A673 (cell line): Measurements from ENCODE around the gene CLDN34. TPM values are rescaled to one million over a fixed set of nuclear protein-coding genes. Genes with fewer than 3 reads are reported as not detected.
A peak's percentile ranks its signal among the peaks of the same experiment; 100 is the strongest.

Experiments used
- BruUV-seq: library from RNA; stranded (reverse); fragments of 400-500 nt; replicated peaks from 2 replicates; lab custom pipeline; 2021; lab: Mats Ljungman, UMichigan
- CTCF ChIA-PET: fragments of 300-600 bp; sonication (Branson Sonifier 250); formaldehyde crosslinking; loops from one replicate; lab custom pipeline; 2022; ENCODE audit warnings: antibody characterized with exemption; lab: Charles Lee
- POLR2A ChIA-PET: fragments of 300-600 bp; sonication (Branson Sonifier 250); formaldehyde crosslinking; loops from one replicate; lab custom pipeline; 2022; ENCODE audit warnings: antibody characterized with exemption; ENCODE audit not compliant: low non-redundant PET; lab: Charles Lee
- DNase-seq: peaks from one replicate; pipeline ENCODE4 v3.0.0-alpha.2; 2015; ENCODE audit warnings: low spot score
- H3K27ac ChIP-seq: fragments of 200-600 bp; sonication (generic); 2 replicates; pipeline ENCODE4 v1.5.1; 2016; ENCODE audit warnings: mixed run types, low read depth, mild to moderate bottlenecking, mixed read lengths, antibody characterized with exemption, low read length; ENCODE audit not compliant: poor library complexity, severe bottlenecking
- H3K27me3 ChIP-seq: fragments of 200-600 bp; sonication (generic); replicated peaks from 2 replicates; pipeline ENCODE4 v1.6.1; 2017; ENCODE audit warnings: mixed run types, low read depth, mild to moderate bottlenecking, mixed read lengths, antibody characterized with exemption, low read length; ENCODE audit not compliant: insufficient read depth, poor library complexity
- H3K36me3 ChIP-seq: fragments of 200-600 bp; sonication (generic); 2 replicates; pipeline ENCODE4 v1.6.1; 2016; ENCODE audit warnings: mixed run types, mild to moderate bottlenecking, mixed read lengths, antibody characterized with exemption, low read length; ENCODE audit not compliant: insufficient read depth, poor library complexity, severe bottlenecking
- H3K4me1 ChIP-seq: fragments of 200-600 bp; sonication (generic); 2 replicates; pipeline ENCODE4 v1.6.1; 2017; ENCODE audit warnings: mixed run types, mild to moderate bottlenecking, mixed read lengths, antibody characterized with exemption, low read length; ENCODE audit not compliant: insufficient read depth, poor library complexity, severe bottlenecking
- H3K4me3 ChIP-seq: fragments of 200-600 bp; sonication (generic); 2 replicates; pipeline ENCODE4 v1.5.1; 2016; ENCODE audit warnings: low read depth, mixed run types, mild to moderate bottlenecking, mixed read lengths, low read length; ENCODE audit not compliant: poor library complexity, severe bottlenecking
- H3K9me3 ChIP-seq: fragments of 200-600 bp; sonication (generic); 2 replicates; pipeline ENCODE4 v1.6.1; 2016; ENCODE audit warnings: mixed run types, low read depth, mild to moderate bottlenecking, mixed read lengths, antibody characterized with exemption, low read length; ENCODE audit not compliant: poor library complexity, severe bottlenecking
- CTCF ChIP-seq: fragments of 300-800, 200-600 bp; sonication (generic); conservative IDR thresholded peaks from 2 replicates; pipeline ENCODE4 v1.5.1; 2017; ENCODE audit warnings: low read depth, mild to moderate bottlenecking, antibody characterized with exemption, low read length, moderate library complexity, mixed read lengths
- EZH2 ChIP-seq: fragments of 200-600 bp; sonication (generic); IDR thresholded peaks from 2 replicates; pipeline ENCODE4 v1.6.1; 2017; ENCODE audit warnings: borderline replicate concordance, low read depth, mild to moderate bottlenecking, mixed read lengths, antibody characterized with exemption, low read length; ENCODE audit not compliant: poor library complexity, severe bottlenecking
- intact Hi-C: fragments of 100-400 bp; cut with micrococcal nuclease; formaldehyde crosslinking; loops from one replicate; pipeline ENCODE4 v1.10.0; 2022; ENCODE audit not compliant: unreplicated experiment
- total RNA-seq: library from RNA; stranded (reverse); gene quantifications from 2 replicates; pipeline ENCODE4 v1.2.3, GENCODE V29; 2021

Gene CLDN34
- total RNA-seq, 1 experiment from 2014 or later, result not detected

- TF ChIP-seq EZH2, result no peak
- TF ChIP-seq CTCF, result no peak
- Histone ChIP-seq H3K36me3 (no peaks in the 10 kb centered on the region), H3K9me3 (no peaks in the 10 kb centered on the region), H3K4me3 (no peak overlapping the region), H3K4me1 (peaks cover 34% of the 10 kb centered on the region), H3K27me3 (no peaks in the 10 kb centered on the region), H3K27ac (no peak overlapping the region)
- ChIA-PET POLR2A (no interaction called here), CTCF (no interaction called here)
- DNase-seq, result no peak
- intact Hi-C loops, result no loop called here
- no TSS peak for BruUV-seq
These were observed 41.4 kb downstream of the CLDN34 start for GRCh38 chrX:10008483-10009056.

GRCh38 chrX:10009741-10010140, 42.6 kb downstream of the CLDN34 start:
- POLR2A ChIA-PET, result no interaction called here
- no TSS peak for BruUV-seq
- peaks cover 34% of the 10 kb centered on the region for H3K4me1 ChIP-seq
- peak overlapping the region; percentile 75 for H3K27ac ChIP-seq
- H3K27me3 ChIP-seq, result no peaks in the 10 kb centered on the region
- intact Hi-C loops, result no loop called here
- H3K4me3 ChIP-seq, result no peak overlapping the region
- no peaks in the 10 kb centered on the region for H3K36me3 ChIP-seq
- CTCF ChIA-PET, result no interaction called here
- H3K9me3 ChIP-seq, result no peaks in the 10 kb centered on the region
- TF ChIP-seq EZH2 (no peak), CTCF (no peak)
- DNase-seq, result peak; percentile 26

- Histone ChIP-seq H3K36me3 (no peaks in the 10 kb centered on the region), H3K4me1 (peaks cover 34% of the 10 kb centered on the region), H3K27me3 (no peaks in the 10 kb centered on the region), H3K9me3 (no peaks in the 10 kb centered on the region), H3K27ac (peak overlapping the region; percentile 75), H3K4me3 (no peak overlapping the region)
- BruUV-seq, result no TSS peak
- peak; percentile 86 for DNase-seq
- intact Hi-C loops, result no loop called here
- POLR2A ChIA-PET, result no interaction called here
- CTCF ChIA-PET, result interaction anchor here (0.9 kb wide), 1 partner anchor 109 kb away, joined by 3 read pairs; no protein-coding TSS in a partner anchor
- TF ChIP-seq EZH2, result no peak
- TF ChIP-seq CTCF, result no peak
These were observed 43.5 kb downstream of the CLDN34 start for GRCh38 chrX:10010686-10011085.
